GM18873 (cell line): ENCODE data around the gene ELMO1.

Source experiments
- ATAC-seq: cut with Tn5 transposase; IDR thresholded peaks from one replicate; pipeline ENCODE4 v1.9.1; 2021; ENCODE audit warnings: mild to moderate bottlenecking, moderate library complexity, moderate number of reproducible peaks; ENCODE audit not compliant: unreplicated experiment, low FRiP score

ELMO1 gene

DNA sequence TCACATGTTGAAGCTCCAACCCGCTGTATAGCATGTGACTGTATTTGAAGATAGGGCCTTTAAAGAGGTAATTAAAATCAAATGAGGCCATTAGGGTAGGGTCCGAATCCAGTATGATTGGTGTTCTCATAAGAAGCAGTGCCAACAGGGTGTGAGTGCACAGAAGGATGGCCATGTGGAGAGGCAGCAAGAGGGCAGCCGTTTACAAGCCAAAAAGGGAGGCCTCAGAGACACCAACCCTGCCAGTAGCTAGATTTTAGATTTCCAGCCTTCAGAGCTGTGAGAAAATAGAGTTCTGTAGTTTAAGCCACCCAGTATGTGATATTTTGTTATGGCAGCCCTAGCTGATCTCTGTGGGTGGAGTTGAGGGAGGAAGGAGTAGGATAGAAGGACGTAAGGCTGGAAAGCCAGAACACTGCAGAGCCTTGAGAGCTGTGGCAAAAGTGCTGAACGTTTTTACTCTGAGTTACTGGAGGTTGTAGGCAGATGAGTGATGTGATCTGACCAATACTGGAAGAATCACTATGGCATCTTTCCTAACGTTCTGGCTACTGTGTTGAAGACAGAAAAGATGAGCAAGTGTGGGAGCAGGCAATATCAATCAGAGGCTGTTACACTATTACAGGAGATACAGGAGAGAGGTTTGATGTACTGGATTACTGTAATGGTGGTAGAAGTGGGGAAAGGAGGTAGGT is 334.9 kb downstream of the ELMO1 start:
- ATAC-seq, result no peak

GRCh38 chr7:37112876-37113275 is 335.8 kb downstream of the ELMO1 start:
- ATAC-seq, result no peak

DNA sequence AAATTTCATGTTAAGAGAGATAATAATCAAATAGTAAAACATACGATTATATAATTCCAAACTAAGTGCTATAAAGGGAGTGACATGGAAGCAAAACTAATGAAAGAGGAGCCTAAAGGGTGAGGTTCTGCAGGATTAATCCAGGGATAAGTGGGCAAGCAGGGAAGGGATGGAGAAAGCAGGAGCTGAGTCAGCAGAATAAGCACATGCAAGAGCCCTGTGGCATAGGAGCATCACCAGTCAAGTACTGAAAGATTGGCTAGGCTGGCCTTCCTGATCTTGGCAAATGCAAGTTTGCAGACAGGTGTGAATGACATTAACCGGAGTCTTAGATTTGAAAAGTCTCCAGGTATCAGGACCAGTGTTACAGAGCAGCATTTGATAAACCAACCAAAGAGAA is 336.4 kb downstream of the ELMO1 start:
- no peak for ATAC-seq

DNA sequence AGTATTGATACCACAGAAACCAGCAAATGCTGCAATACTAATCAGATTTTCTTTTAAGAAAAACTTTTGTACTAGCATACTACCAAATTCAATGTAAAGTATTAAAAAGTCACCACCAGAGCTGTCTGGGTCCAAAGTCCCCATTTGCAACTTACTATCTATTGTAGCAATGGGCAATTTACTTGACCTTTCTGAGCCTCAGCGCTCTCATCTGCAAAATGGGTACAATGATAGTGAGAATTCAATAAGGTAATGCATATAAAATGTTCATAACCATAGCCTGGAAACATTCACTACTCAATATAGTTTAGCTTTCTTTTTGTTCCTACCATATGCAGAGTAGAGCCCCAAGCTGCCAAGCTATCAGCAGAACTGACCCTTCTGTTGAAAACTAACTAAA is 337.2 kb downstream of the ELMO1 start:
- ATAC-seq, result no peak

- no peak for ATAC-seq
Observed at GRCh38 chr7:37110660-37111424, 337.8 kb downstream of the ELMO1 start.

DNA sequence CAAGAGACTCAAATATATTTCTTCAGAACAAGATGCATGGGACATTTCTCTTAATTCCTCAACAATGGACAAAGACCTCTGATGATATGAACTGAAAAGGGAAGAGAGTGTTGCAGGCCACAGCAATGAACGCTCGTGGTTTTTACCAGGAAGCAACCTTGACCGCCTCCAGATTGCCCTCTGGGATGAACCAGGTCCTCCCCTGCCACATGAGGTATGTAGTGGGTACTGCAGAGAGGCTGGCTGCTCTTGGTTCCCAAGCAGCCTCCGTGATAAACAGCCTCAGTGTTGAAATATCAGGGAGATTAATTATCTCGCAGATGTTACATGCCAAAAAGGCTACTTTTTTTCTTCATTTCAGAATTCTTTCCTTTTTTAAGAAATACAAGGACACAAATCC is 338.8 kb downstream of the ELMO1 start:
- ATAC-seq, result no peak

GRCh38 chr7:37109016-37109683 is 339.5 kb downstream of the ELMO1 start:
- no peak for ATAC-seq

DNA sequence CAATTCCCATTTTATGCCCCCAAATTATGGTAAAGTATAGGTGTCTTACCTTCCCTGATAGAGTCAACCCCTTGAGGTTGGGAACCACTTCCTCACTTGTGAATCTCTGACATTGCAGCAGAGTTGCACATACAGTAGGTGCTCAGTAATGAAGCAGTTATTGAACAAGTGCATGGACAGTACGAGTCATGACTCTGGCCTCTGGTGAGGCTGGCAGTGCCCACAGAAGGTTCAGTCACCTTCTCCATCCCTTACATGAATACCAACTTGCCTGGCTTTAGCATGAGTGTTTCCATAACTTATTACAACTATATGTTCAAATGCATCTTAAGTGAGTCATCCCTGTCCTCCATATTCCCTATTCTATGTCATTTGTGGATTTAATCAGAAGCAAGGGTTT is 340.0 kb downstream of the ELMO1 start:
- no peak for ATAC-seq

DNA sequence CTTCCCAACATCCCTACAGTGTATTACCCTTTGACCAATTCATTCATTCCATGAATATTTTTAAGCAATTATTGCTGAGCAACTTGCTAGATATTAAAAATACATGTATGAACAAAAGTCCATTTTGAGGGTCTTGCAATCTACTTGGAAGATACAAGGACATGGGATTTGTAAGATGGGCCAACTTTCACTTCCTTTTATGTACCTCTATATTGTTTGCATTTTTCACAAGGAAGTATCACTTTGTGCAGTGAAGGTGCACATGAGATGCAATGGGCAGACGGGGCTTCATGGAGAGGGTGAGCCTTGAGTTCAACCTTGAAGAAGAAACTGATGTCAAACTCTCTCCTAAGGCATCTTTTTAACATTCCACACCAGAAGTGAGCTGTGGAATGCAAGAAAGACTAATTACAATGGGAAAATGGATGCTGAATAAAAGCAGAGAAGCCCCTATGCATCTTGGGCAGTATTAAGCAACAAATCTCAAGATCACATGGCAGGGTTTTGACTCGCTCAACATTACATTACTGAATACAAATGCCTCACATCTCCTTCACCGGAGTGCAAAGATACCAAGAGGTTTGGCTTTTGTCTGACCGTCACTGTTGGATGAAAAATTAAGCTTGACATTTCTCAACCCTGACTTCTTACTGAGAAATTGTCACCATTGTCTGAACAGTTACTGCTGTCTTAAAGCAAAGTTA is 341.5 kb downstream of the ELMO1 start:
- ATAC-seq, result no peak

DNA sequence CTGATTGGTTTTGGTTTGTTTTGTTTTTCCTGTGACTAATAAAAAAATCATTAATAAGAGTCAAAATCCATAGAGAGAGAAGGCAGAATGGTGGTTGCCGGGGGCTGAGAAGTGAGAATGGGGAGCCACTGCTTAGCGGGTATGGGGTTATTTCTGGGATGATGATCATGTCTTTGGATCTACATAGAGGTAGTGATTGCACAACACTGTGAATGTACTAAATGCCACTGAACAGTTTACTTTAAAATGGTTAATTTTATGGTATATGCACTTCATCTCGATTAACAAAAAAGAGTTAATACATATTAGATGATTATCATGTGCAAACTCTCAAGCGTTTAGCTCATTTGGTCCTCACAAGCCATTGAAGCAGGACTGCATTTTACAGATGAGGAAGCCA is 342.9 kb downstream of the ELMO1 start:
- ATAC-seq, result no peak

DNA sequence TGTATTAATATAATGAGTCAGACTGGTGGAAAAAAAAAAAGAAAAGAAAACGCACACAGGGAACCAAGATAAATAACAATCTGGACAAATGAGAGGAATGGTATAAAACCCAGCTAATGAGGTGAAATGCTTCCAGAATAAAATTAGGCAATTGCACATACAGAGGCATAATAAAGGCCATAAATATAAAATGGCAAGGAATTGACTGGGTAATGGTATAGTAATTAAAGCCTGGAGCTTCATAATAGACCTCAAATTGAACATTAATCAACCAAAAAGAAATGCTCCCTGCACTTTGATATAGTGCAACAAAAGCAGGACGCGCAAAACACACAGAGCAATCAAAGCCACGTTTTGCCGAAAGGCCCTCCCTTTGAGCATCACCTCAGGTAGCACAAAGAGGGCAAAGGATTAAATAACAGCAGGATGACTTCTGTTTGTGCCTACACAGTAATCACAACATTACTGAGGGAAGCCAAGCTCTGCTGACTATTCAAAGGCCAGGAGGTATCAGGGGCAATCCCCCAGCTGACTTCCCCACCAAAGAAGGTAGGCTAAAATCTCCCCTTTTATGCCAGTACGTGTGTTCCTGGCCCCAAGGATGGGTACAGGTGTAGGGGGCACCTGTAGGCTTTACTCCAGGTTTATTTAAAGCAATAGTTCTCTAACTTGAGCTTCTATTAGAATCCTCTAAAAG is 343.7 kb downstream of the ELMO1 start:
- no peak for ATAC-seq

DNA sequence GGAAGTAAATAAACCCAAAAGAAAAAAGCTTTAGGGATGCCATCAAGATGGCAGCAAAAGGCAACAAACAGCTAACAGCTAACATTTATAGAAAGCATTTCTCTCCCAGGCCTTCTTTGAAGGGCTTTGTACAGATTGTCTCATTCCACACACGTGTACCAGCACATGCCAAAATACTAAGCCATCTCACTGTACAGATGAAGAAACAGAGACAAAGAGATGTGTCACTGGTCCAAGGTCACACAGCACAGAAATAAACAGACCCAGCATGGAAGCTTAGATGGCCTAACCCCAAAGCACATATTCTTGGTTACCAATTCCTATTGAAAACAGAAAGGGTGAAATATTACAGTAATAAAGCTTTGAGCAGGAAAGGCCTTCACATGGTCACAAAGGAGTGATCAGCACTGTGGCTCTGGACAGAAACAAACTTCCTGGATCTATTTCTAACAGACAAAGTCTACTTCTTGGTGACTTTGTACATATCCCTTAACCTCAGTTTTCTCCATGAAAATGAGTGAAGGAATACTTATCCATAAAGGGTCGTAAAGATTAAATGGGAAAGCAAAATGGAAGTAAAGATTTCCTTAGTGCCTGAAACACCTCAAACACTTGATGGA is 346.0 kb downstream of the ELMO1 start:
- ATAC-seq, result no peak

- ATAC-seq, result no peak
Observed at GRCh38 chr7:37100735-37101331, 347.8 kb downstream of the ELMO1 start.

DNA sequence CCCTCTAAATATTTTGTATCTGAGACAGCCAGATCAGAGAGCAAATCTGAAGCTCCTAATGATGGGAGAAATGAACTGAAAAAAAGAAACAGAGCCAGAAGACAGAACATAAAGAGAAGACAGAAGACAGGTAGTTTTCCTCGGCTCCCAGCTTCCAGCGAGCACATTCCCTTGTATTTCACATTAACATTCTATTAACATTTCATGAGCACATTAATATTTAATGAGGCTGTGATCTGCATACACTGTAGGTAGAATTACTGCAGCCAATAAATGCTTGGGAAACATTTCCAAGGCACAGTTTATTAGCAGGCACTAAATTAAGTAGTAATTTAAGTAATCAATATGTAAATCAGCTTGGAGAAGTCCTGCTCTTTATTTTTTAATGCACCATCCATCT is 349.9 kb downstream of the ELMO1 start:
- ATAC-seq, result no peak

GRCh38 chr7:37097983-37098382 is 350.7 kb downstream of the ELMO1 start:
- no peak for ATAC-seq

- ATAC-seq, result no peak
Observed at GRCh38 chr7:37097276-37097675, 351.4 kb downstream of the ELMO1 start.

DNA sequence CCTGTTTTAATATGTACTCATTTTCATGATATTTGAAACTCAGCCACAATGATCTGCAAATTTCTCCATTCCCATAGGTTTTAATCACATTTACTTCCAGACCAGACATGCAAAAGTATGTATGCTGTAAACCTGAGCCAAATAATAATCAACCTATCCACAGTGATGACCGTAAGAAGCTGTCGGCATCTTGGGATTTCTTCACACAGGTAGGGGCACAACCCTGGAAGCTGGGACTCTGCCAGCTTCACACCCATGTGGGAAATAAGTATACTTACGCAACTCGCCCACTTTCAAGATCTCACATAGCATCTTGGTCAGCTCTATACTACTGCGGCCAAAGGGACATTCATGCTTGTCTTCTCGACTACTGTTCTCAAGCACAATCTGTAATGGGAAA is 352.3 kb downstream of the ELMO1 start:
- no peak for ATAC-seq

DNA sequence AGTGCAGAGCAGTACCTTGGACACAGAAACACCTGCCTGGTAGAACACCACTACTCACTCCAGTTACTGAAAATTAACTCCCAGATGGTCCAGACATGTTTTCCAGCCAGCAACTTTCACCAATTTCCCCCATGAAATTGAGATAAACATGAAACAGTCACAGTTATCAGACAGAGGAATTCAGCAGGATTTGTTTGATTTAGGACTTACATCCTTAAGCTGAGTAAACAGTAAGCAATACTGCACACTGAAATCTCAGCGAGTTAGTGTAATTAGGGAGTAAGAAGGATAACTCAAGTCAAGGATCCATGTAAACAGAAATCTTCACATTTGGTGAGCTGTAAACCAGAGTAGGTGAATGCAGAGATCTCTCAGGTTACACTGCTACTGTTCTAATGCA is 353.5 kb downstream of the ELMO1 start:
- no peak for ATAC-seq

DNA sequence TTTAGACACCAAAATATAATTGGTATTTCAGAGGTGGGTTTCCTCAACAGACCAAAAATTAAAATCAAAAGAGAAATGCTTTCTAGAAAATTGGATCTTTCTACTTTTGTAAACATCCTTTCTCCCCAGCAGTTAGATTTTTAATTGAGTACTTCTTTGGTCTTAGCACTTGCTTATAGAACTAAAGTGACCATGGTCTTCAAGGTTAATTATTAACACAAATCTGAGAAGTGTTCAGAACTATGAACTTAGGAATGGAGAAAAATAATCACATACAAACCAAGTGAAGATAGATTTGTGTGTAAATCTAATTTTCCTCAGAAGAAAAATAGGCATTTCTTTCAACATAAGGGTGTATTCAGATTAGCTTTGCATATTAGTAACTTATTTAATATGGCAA is 355.4 kb downstream of the ELMO1 start:
- no peak for ATAC-seq

DNA sequence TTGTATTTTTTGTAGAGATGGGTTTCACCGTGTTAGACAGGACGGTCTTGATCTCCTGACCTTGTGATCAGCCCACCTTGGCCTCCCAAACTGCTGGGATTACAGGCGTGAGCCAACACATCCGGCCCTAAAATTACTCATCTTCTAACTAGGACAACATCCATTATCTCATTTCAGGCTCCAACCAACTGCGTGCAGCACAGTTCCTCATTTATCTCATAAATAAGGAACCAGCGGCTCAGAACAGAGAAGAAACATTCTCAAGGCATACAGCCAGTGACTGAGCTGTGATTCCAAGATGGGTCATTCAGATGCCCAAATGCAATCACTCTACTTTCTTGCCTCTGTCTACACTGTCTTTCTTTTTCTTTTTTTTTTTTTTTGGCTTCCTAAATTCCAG is 356.1 kb downstream of the ELMO1 start:
- ATAC-seq, result no peak
